MM.1S (cell line): ENCODE results near the gene MCOLN1.

Source experiments
- EZH2 ChIP-seq: fragments of 300-600 bp; sonication (generic); optimal IDR thresholded peaks from 2 replicates; pipeline ENCODE3; 2017; ENCODE audit warnings: low read depth, mild to moderate bottlenecking, antibody characterized with exemption, low read length, mixed read lengths
- EZH2phosphoT487 ChIP-seq: fragments of 300-600 bp; sonication (generic); IDR thresholded peaks from 2 replicates; pipeline ENCODE4 v1.6.1; 2018; ENCODE audit warnings: antibody characterized with exemption, low read length
- TF ChIP-seq, protein P1 (sequence below): fragments of 300-600 bp; sonication (generic); IDR thresholded peaks from 2 replicates; pipeline ENCODE4 v1.5.1; 2016; ENCODE audit warnings: antibody characterized with exemption, low read length, mixed read lengths

DNA sequence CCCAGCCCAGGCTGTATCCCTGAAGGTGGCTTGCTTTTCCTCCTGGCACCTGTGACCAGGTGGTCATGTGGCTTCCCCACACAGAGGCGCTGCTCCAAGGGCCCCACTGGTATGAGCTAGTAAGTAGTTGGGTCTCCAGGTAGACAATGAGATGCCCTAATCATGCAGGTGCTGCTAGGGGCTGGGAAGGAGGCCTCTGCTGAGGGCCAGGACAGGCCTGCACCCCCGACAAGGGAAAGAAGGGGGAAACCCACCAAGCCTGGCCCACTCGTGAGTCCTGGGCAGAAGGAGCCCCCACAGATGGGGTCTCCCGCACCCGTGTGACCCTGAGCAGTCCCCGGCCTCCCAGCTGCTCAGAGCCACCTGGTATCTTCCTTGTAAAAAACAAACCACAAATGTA is 46.8 kb upstream of the MCOLN1 start:
- TF ChIP-seq, protein P1, sequence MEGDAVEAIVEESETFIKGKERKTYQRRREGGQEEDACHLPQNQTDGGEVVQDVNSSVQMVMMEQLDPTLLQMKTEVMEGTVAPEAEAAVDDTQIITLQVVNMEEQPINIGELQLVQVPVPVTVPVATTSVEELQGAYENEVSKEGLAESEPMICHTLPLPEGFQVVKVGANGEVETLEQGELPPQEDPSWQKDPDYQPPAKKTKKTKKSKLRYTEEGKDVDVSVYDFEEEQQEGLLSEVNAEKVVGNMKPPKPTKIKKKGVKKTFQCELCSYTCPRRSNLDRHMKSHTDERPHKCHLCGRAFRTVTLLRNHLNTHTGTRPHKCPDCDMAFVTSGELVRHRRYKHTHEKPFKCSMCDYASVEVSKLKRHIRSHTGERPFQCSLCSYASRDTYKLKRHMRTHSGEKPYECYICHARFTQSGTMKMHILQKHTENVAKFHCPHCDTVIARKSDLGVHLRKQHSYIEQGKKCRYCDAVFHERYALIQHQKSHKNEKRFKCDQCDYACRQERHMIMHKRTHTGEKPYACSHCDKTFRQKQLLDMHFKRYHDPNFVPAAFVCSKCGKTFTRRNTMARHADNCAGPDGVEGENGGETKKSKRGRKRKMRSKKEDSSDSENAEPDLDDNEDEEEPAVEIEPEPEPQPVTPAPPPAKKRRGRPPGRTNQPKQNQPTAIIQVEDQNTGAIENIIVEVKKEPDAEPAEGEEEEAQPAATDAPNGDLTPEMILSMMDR, result no peak
- no peak for TF ChIP-seq EZH2
- TF ChIP-seq EZH2phosphoT487, result no peak
